Heart left ventricle (tissue), 16 donors: ENCODE data around the gene ZNF184. TPM values are rescaled to one million over a fixed set of nuclear protein-coding genes. Genes with fewer than 3 reads are reported as not detected.

Experiments
- ATAC-seq, 4 donors: fragments of 200-7000 bp; cut with Tn5 transposase; one replicate each; pipeline ENCODE4 v1.9.1; 2020 to 2022; ENCODE audit warnings: moderate library complexity in 4 of 4, mild to moderate bottlenecking in 3 of 4, moderate number of reproducible peaks in 1 of 4
- DNase-seq, 5 donors: peaks; one replicate each; pipeline ENCODE4 v3.0.0-alpha.2; 2020
- H3K27ac ChIP-seq, 12 donors: fragments of 200-600 bp; sonication (generic) in 4 of 12; one replicate each; pipeline versions ENCODE4 v1.5.0 to v1.8.0; 2016 to 2022; ENCODE audit warnings: mild to moderate bottlenecking in 2 of 12
- H3K27me3 ChIP-seq, 9 donors: fragments of 200-600 bp; sonication (generic) in 2 of 9; one replicate each; pipeline versions ENCODE4 v1.5.1 to v1.8.0; 2016 to 2022; ENCODE audit warnings: mild to moderate bottlenecking in 3 of 9
- H3K36me3 ChIP-seq, 9 donors: fragments of 200-600 bp; sonication (generic) in 2 of 9; one replicate each; pipeline versions ENCODE4 v1.5.0 to v1.8.0; 2018 to 2022; ENCODE audit warnings: mild to moderate bottlenecking in 2 of 9
- H3K4me1 ChIP-seq, 12 donors: fragments of 200-600 bp; sonication (generic) in 4 of 12; one replicate each; pipeline versions ENCODE4 v1.5.0 to v1.8.0; 2016 to 2022; ENCODE audit warnings: mild to moderate bottlenecking in 3 of 12
- H3K4me3 ChIP-seq, 12 donors: fragments of 200-600 bp; sonication (generic) in 4 of 12; one replicate each; pipeline versions ENCODE4 v1.5.0 to v1.8.0; 2017 to 2022; ENCODE audit warnings: mild to moderate bottlenecking in 9 of 12, moderate library complexity in 4 of 12
- H3K9me3 ChIP-seq, 12 donors: fragments of 200-600 bp; sonication (generic) in 4 of 12; one replicate each; pipeline versions ENCODE4 v1.5.0 to v1.8.0; 2016 to 2022; ENCODE audit warnings: mild to moderate bottlenecking in 1 of 12
- CTCF ChIP-seq, 12 donors: fragments of 200-600 bp; sonication (generic) in 4 of 12; IDR thresholded peaks; one replicate each; pipeline versions ENCODE4 v1.5.0 to v1.8.0; 2018 to 2022; ENCODE audit warnings: antibody characterized with exemption in 12 of 12, mild to moderate bottlenecking in 5 of 12
- POLR2A ChIP-seq, 2 donors: fragments of 450-650 bp; IDR thresholded peaks; one replicate each; pipeline ENCODE4 v1.6.1; 2017; ENCODE audit warnings: antibody characterized with exemption in 2 of 2, mild to moderate bottlenecking in 2 of 2, moderate library complexity in 2 of 2
- WGBS, 4 donors: extraction: QIAGEN DNeasy Blood & Tissue Kit in 2 of 4; methylation state at CpG; one replicate each; pipeline versions ENCODE4 v1.1.5 to v1.1.7; 2013 to 2018; 5-methylcytosine and 5-hydroxymethylcytosine counted together
- intact Hi-C, 10 donors: fragments of 100-400 bp; cut with DNase I; formaldehyde crosslinking; loops; one replicate each; pipeline versions ENCODE4 v1.11.1 to v1.14.2; 2022
- polyA plus RNA-seq, 2 donors: library from polyadenylated mRNA; stranded (reverse); fragments of 200-250 nt; gene quantifications; one replicate each; pipeline ENCODE4 v1.2.3, GENCODE V29; 2013
- total RNA-seq, 9 donors: library from RNA; depleted of rRNA in 2 of 9; stranded (reverse); fragments of >200 nt in 2 of 9; fragmentation: NEBNext Ultra II Directional in 3 of 9; extraction: Animal tissue kit (Norgen Biotek cat#: 25700) in 3 of 9; gene quantifications; one replicate each; pipeline versions ENCODE4 v1.1.0 to v1.2.4, GENCODE V29; 2016 to 2023
- donor health status: ischemic (EF 13 %, LVEDD 7.1; RV severe dilation, severe dysfunction).
- donor health status: healthy with polysubstance abuse.
- donor health status: DM: no; HTN: yes; CAD: no.
- donor health status: DM: no; HTN: no; CAD: no.
- donor health status: ischemic (EF 25% LVEDD 6.9; RV normal size, moderate dysfunction).
- donor health status: ischemic (EF 25% LVEDD 5.7; RV mildly dilated, moderate dysfunction).
- donor health status: healthy.
- donor health status: DM: yes; HTN: yes; CAD: no.
- donor health status: ischemic (EF 35%, LVEDD 5.7; RV mildly dilated, moderate dysfunction).
- donor health status: nonischemic (EF 11% LVEDD 7.7; RV severe dilation, severe dysfunction).
- donor health status: DM: yes; HTN: yes; CAD: no.
- donor health status: PGD.
- donor health status: ischemic (EF 29% LVEDD 5.4; RV normal size, mild dysfunction).
- donor health status: nonischemic (EF 23%, LVEDD 6.1; RV moderate dilation, normal function).

The ZNF184 gene
- total and polyA plus RNA-seq, 11 donors: 0.99 to 6.5 (median 3.7) TPM

- Histone ChIP-seq H3K27ac (no peak overlapping the region), H3K36me3 (no peaks in the 10 kb centered on the region), H3K27me3 (peaks cover 0 to 27% (median 8%) of the 10 kb centered on the region in 9 donors), H3K9me3 (no peaks in the 10 kb centered on the region), H3K4me1 (peaks cover 0 to 13% (median 5%) of the 10 kb centered on the region in 12 donors), H3K4me3 (no peak overlapping the region)
- TF ChIP-seq CTCF (IDR thresholded peaks at IDR 0.05) (no peak), POLR2A (IDR thresholded peaks at IDR 0.05) (no peak)
- 28 to 35% (median 29%) methylated on average over 20 of the region's 20 CpGs for WGBS, 4 donors
- intact Hi-C loops: loop anchor here in 2 of 10 donors (10.0 kb wide), 2 partner anchors 59 to 321 kb away; no protein-coding TSS in a partner anchor
- DNase-seq: peak in 1 of 5 donors; percentile 25
- peak in 3 of 4 donors; percentile 17 to 52 (median 45) for ATAC-seq
Measured at GRCh38 chr6:27505209-27506027, 32.5 kb upstream of the ZNF184 start.

DNA sequence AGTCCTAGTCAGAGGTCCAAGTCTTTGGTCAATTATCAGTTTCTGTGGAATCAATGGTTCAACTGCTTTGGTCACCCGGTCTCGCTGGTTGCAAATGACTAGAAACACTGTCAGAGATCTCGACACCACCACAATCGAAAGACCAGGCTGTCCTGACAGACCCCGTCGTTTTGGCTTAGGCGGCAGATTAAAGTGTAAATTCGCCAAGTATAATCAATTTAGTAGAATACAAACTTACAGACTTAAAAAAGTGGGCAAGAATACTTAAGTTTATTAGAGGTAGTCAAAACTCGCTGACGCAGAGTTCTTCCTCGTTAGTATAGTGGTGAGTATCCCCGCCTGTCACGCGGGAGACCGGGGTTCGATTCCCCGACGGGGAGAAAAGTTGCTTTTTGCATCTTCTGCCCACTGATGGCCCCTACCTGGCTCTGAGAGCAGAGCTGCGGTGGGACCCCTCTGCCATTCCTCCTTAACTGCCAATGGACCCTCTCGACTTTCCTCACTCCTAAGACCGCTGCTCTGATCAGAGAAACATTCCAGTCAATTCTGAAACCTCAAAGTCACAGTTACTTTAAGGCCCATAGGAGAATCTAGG is 30.6 kb upstream of the ZNF184 start:
- ATAC-seq (peak; percentile 72 to 82 (median 79)), DNase-seq (peak; percentile 40 to 79 (median 44))
- Histone ChIP-seq H3K9me3 (no peaks in the 10 kb centered on the region), H3K27me3 (peaks cover 0 to 28% (median 2%) of the 10 kb centered on the region in 9 donors), H3K4me1 (peaks cover 0 to 13% (median 5%) of the 10 kb centered on the region in 12 donors), H3K36me3 (no peaks in the 10 kb centered on the region), H3K4me3 (peak overlapping the region in 11 of 12 donors; percentile 29 to 63 (median 52)), H3K27ac (peak overlapping the region in 1 of 12 donors; percentile 2)
- TF ChIP-seq CTCF (IDR thresholded peaks at IDR 0.05) (no peak), POLR2A (IDR thresholded peaks at IDR 0.05) (no peak)
- 3 to 9% (median 6%) methylated on average over 21 of the region's 21 CpGs for WGBS, 4 donors
- intact Hi-C loops: loop anchor here in 4 of 10 donors (1.0 to 10.0 kb wide), 5 partner anchors 24 to 326 kb away; no protein-coding TSS in a partner anchor

GRCh38 chr6:27502508-27503435 is 29.9 kb upstream of the ZNF184 start:
- DNase-seq (peak in 3 of 5 donors; percentile 31 to 59 (median 41)), ATAC-seq (peak; percentile 64 to 82 (median 75))
- intact Hi-C loops: loop anchor here in 4 of 10 donors (1.0 to 10.0 kb wide), 5 partner anchors 23 to 325 kb away; no protein-coding TSS in a partner anchor
- Histone ChIP-seq H3K27ac (peak overlapping the region in 1 of 12 donors; percentile 2), H3K9me3 (no peaks in the 10 kb centered on the region), H3K27me3 (peaks cover 0 to 33% (median 2%) of the 10 kb centered on the region in 9 donors), H3K4me1 (peaks cover 0 to 13% (median 5%) of the 10 kb centered on the region in 12 donors), H3K4me3 (peak overlapping the region in 11 of 12 donors; percentile 29 to 63 (median 52)), H3K36me3 (no peaks in the 10 kb centered on the region)
- WGBS, 4 donors: 1 to 2% (median 1%) methylated on average over 33 of the region's 33 CpGs
- TF ChIP-seq CTCF (IDR thresholded peaks at IDR 0.05) (no peak), POLR2A (IDR thresholded peaks at IDR 0.05) (no peak)
